KMS-11 (cell line): Measurements from ENCODE around the gene CALCB.
"Not testable (repeated sequence)": the region's sequence is repeated elsewhere in the genome, so short reads cannot be mapped to it uniquely, and the experiment has no call there.

ENCODE experiments used
- H2AFZ ChIP-seq: fragments of 200-600 bp; sonication (generic); 2 replicates; pipeline ENCODE4 v1.6.1; 2016; ENCODE audit warnings: antibody characterized with exemption, mixed run types, low read depth
- H3K27ac ChIP-seq: fragments of 200-600 bp; sonication (generic); 2 replicates; pipeline ENCODE4 v1.6.1; 2016; ENCODE audit warnings: mild to moderate bottlenecking, mixed run types
- H3K27me3 ChIP-seq: fragments of 200-600 bp; sonication (generic); 2 replicates; pipeline ENCODE4 v1.6.1; 2017; ENCODE audit warnings: mild to moderate bottlenecking, low read depth, mixed run types, moderate library complexity; ENCODE audit not compliant: insufficient read depth
- H3K36me3 ChIP-seq: fragments of 200-600 bp; sonication (generic); 2 replicates; pipeline ENCODE4 v1.6.1; 2017; ENCODE audit warnings: mild to moderate bottlenecking, mixed run types; ENCODE audit not compliant: insufficient read depth
- H3K4me1 ChIP-seq: fragments of 200-600 bp; sonication (generic); 2 replicates; pipeline ENCODE4 v1.6.1; 2016; ENCODE audit warnings: mild to moderate bottlenecking, low read depth, mixed run types; ENCODE audit not compliant: poor library complexity, severe bottlenecking
- H3K4me2 ChIP-seq: fragments of 200-600 bp; sonication (generic); 2 replicates; pipeline ENCODE4 v1.7.0; 2016; ENCODE audit warnings: mild to moderate bottlenecking, mixed run types
- H3K4me3 ChIP-seq: fragments of 200-600 bp; sonication (generic); IDR thresholded peaks from 2 replicates; pipeline ENCODE4 v1.6.1; 2017; ENCODE audit warnings: low read depth, low read length, mixed read lengths; ENCODE audit not compliant: insufficient read depth
- H3K79me2 ChIP-seq: fragments of 200-600 bp; sonication (generic); 2 replicates; pipeline ENCODE4 v1.6.1; 2016; ENCODE audit warnings: low read depth, mixed run types; ENCODE audit not compliant: insufficient read depth
- H3K9ac ChIP-seq: fragments of 200-600 bp; sonication (generic); 2 replicates; pipeline ENCODE4 v1.6.1; 2016; ENCODE audit warnings: mild to moderate bottlenecking, mixed run types
- H4K20me1 ChIP-seq: fragments of 200-600 bp; sonication (generic); 2 replicates; pipeline ENCODE4 v1.6.1; 2016; ENCODE audit warnings: mild to moderate bottlenecking, mixed run types; ENCODE audit not compliant: insufficient read depth
- CTCF ChIP-seq: fragments of 200-600 bp; sonication (generic); conservative IDR thresholded peaks from 2 replicates; pipeline ENCODE4 v1.6.1; 2017; ENCODE audit warnings: low read depth, mild to moderate bottlenecking, antibody characterized with exemption, low read length, moderate library complexity, mixed read lengths

The CALCB gene, protein sequence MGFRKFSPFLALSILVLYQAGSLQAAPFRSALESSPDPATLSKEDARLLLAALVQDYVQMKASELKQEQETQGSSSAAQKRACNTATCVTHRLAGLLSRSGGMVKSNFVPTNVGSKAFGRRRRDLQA

DNA sequence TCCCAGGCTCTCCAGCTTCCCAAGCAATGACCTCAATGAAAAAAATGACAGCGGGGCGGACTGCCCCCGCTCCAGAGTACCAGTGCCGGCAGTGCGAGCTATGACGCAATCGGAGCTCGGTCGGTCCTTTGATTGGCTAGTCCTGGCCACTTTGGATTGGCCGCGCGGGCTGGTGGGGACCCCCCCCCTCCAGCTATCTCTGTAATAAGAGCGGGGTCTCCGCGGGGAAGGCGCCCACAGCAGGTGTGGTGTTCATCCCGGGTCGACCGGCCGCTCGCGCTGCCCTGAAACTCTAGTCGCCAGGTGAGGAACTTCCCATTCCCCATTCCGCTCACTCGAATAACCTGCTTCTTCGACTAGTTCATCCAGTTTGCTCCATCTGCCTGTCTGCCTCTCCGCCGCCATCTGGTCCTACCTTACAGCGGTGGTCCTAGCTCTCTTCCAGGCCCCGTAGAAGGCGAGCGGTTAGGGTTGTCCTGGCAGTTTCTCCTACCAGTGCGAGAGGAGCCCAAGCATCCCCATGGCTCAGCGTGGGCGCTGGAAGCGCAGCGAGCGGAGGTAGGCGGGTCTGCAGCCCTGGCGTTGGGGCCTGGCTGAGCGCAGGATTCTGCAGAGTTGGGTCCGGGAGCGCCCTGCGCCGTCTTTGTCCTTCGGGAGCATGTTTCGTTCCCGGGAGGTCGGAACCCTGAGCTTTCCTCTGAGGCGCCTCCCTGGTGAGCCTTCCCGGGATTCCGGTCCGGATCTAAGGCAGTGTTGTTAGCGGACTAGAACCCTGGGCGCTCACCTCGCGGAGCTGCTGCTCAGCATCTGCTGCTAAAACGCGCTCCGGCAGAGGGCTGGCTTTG, at the start of gene CALCB:
Gene CALCB, plus strand, starts transcription at position 233 of the 845 bp plus-strand sequence. CDS start 1,126 bp downstream, outside the sequence.
- Histone ChIP-seq H3K27me3 (no peaks in the 10 kb centered on the region), H3K4me1 (no peaks in the 10 kb centered on the region), H3K27ac (no peak within 1 kb of the TSS), H3K36me3 (no peaks in the 10 kb centered on the region), H2AFZ (no peak within 1 kb of the TSS), H4K20me1 (no peaks in the 10 kb centered on the region), H3K79me2 (no peaks in the 10 kb centered on the region), H3K4me2 (no peak within 1 kb of the TSS), H3K9ac (no peak within 1 kb of the TSS), H3K4me3 (no peak within 1 kb of the TSS)
- no peak for TF ChIP-seq CTCF

- H3K79me2 ChIP-seq = no peaks in the 10 kb centered on the region
- no peak overlapping the region for H3K4me2 ChIP-seq
- no peak for TF ChIP-seq CTCF
- no peaks in the 10 kb centered on the region for H3K36me3 ChIP-seq
- no peak overlapping the region for H3K4me3 ChIP-seq
- H3K27me3 ChIP-seq = no peaks in the 10 kb centered on the region
- no peaks in the 10 kb centered on the region for H4K20me1 ChIP-seq
- H3K9ac ChIP-seq = no peak overlapping the region
- no peaks in the 10 kb centered on the region for H3K4me1 ChIP-seq
- H3K27ac ChIP-seq = no peak overlapping the region
- no peak overlapping the region for H2AFZ ChIP-seq
Observed at GRCh38 chr11:15027011-15027410, 46.4 kb upstream of the CALCB start.

DNA sequence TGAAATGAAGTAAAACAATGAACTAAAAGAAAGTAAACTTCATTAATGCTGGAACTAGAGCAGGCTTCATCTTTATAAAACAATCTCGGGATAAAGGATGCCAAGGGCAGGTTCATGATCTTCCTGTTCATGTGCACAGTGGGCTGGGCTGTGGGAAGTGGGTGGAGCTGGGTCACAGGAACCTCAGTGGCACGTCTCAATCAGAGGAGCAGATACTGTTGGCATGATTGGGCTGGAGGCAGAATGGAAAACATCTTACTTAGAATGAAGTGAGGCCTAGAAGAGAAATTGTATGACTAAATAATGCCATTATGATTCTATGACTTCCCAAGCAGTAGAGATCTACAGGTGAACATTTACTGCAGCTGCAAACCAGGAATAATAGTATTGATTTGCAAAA, 45.4 kb upstream of the CALCB start:
- no peaks in the 10 kb centered on the region for H4K20me1 ChIP-seq
- no peak overlapping the region for H3K27ac ChIP-seq
- no peak overlapping the region for H3K9ac ChIP-seq
- H3K4me3 ChIP-seq = no peak overlapping the region
- no peak overlapping the region for H3K4me2 ChIP-seq
- TF ChIP-seq CTCF = no peak
- H3K79me2 ChIP-seq = no peaks in the 10 kb centered on the region
- no peak overlapping the region for H2AFZ ChIP-seq
- no peaks in the 10 kb centered on the region for H3K27me3 ChIP-seq
- no peaks in the 10 kb centered on the region for H3K4me1 ChIP-seq
- H3K36me3 ChIP-seq = no peaks in the 10 kb centered on the region

DNA sequence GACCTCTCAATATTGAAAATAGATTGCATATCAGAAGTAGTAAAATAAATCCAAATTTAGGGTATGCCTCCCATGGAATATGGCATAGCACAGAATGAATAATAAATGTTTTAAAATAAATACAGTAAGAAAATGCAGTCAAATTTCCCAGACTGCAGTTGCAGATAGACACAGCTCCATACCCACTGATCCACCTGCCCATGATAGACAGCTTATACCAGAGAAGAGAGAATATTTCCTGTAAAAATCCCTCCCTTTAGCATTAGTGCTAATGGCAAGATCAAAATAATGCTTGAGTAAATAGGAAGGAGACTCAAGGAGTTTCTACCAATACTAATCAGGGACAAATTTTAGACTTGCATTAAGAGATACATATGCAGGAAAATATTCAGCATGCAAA, 45.0 kb upstream of the CALCB start:
- Histone ChIP-seq H2AFZ (no peak overlapping the region), H3K4me1 (no peaks in the 10 kb centered on the region), H3K36me3 (no peaks in the 10 kb centered on the region), H3K4me3 (no peak overlapping the region), H3K9ac (no peak overlapping the region), H4K20me1 (no peaks in the 10 kb centered on the region), H3K79me2 (no peaks in the 10 kb centered on the region), H3K27ac (no peak overlapping the region), H3K4me2 (no peak overlapping the region), H3K27me3 (no peaks in the 10 kb centered on the region)
- no peak for TF ChIP-seq CTCF

GRCh38 chr11:15031945-15032344, 41.4 kb upstream of the CALCB start:
- H3K36me3 ChIP-seq, H3K4me3 ChIP-seq, H3K4me2 ChIP-seq, H3K27me3 ChIP-seq, H3K9ac ChIP-seq, H4K20me1 ChIP-seq, H2AFZ ChIP-seq, H3K79me2 ChIP-seq, H3K4me1 ChIP-seq, H3K27ac ChIP-seq: not testable (repeated sequence)
